GM21360 (cell line): Measurements from ENCODE around the gene PIK3R6.

Source experiments
- ATAC-seq: cut with Tn5 transposase; IDR thresholded peaks from one replicate; pipeline ENCODE4 v1.9.1; 2021; ENCODE audit warnings: mild to moderate bottlenecking, moderate library complexity; ENCODE audit not compliant: unreplicated experiment

PIK3R6 gene

DNA sequence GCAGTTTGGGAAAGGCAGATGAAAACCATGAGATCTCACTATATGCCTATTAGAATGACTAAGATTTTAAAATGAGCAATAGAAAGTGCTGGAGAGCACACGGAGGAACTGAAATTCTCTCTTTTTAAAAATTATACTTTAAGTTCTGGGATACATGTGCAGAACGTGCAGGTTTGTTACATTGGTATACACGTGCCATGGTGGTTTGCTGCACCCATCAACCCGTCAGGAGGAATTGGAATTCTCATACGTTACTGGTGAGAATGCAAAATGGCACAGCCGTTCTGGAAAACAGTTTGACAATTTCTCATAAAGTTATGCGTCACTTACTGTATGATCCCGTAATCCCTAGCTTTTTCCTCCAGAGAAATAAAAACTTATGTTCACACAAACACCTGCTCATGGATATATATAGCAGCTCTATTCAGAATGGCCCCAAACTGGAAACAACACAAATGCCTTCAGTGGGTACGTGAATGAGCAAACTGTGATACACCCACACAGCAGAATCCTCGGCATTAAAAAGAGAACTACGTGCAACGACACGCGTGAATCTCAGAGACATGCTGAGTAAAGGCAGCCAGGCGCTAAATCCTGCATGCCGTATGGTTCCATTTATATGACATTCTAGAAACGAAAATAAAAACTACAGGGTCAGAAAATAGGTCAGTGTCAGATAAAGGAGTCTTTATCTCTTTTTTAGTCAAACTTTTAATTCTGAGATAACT is 11.8 kb downstream of the PIK3R6 start:
- peak; percentile 44 for ATAC-seq

DNA sequence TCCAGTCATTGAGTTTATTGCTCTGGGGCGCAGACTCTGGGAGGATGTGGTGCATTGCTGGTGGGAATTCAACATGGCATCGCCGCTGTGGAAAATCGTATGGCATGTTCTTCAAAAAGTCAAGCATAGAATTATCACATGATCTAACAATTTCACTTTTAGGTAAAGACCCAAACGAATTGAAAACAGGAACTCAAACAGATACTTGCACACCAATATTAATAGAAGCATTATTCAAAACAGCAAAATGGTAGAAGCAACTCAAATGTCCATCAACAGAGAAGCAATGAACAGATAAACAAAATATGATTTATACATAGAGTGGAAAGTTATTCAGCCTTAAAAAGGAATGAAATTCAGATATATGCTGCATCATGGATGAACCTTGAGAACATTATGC is 15.9 kb downstream of the PIK3R6 start:
- ATAC-seq = no peak

DNA sequence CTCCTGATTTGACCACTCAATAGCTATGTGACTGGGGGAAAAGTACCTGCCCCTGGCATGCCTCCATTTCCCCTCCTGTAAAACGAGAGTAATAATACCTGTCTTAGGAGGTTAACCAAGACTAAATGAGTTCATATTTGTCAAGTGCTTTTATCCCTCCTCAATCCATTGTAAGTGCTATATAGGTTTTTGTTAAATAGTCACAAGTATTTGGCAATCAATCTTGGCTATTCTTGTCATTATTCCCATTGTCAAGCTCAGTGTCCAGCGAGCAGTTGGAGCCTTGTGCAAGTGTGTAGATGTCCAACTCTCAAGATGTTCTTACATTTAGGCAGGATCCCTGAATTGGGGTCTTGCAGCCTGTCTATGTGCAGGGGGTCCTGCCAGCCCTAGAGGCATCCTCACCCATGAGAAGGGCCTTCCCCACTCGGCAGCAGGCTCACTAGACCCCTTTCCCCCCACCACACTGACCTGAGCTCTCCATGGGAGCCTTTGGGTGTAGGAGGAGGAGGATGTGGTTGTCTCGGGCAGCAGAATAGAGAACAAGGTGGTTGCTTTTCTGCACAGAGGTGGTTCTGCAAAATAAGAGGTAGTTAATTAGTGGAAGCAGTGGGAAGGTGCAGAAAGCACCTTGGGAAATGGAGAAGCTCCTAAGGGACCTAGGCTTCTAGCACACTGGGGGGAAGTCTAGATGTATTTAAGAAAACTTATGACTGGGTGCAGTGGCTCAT is 18.0 kb downstream of the PIK3R6 start:
- no peak for ATAC-seq

- no peak for ATAC-seq
Observed at GRCh38 chr17:8847891-8848290, 19.6 kb downstream of the PIK3R6 start.

- no peak for ATAC-seq
Observed at GRCh38 chr17:8846768-8847211, 20.7 kb downstream of the PIK3R6 start.

DNA sequence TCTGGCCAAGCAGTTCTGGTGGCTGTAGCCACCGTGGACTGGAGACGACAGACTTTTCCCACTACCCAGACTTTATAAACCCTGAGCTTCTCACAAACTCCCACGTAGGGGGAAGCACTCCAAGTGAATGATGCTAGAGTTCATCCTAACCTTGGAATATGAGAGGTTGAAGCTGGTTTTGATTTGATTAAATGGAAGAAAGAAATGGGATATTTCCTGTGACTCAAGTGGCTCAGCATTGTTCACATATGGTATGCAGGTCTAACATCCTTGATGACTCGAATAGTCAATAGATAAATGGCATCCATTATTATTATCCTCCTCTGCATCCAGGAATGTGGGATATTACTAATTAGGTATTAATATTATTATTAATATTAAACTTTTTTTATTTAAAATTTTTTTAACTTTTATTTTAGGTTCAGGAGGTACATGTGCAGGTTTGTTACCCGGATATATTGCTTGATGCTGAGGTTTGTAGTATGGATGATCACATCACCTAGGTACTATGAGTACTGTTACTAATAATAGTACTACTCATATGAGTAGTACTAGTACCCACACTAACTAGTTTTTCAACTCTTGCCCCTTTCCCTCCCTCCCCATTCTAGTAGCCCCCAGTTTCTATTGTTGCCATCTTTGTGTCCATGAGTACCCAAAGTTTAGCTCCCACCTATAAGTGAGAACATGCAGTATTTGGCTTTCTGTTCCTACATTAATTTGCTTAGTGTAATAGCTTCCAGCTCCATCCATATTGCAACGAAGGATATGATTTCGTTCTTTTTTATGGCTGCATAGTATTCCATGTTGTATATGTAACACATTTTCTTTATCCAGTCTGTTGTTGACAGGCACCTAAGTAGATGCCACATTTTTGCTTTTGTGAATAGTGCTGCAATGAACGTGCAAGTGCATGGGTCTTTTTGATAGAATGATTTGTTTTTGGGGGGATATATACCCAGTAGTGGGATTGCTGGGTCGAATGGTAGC is 22.9 kb downstream of the PIK3R6 start:
- ATAC-seq = no peak

GRCh38 chr17:8843344-8843743 is 24.1 kb downstream of the PIK3R6 start:
- no peak for ATAC-seq

- no peak for ATAC-seq
Observed at GRCh38 chr17:8841844-8842243, 25.6 kb downstream of the PIK3R6 start.

DNA sequence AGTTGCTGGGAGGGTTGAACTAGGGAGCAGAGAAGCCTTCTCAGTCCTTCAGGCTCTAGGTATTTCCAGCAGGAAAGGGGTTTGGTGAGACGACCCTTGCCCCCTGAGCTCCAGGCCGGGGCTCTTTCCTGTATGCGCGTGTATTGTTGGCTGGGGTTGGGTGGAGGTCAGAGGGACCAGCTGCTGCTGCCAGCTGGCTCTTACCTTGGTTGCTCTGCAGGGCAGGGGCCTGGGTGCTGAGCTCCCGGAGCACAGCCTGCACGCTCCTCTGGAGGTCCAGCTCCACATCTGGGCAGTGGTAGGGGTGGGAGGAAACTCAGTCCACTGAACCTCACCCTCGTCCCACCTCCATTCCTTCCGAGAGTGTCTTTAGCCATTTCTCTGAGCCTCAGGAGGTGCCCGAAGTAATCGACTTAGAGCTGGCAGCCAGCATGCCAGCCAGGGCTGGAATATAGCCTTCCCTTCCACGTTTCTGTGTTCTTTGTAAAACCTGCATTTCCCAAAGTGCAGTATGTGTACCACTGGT is 28.0 kb downstream of the PIK3R6 start:
- no peak for ATAC-seq

GRCh38 chr17:8838551-8839095 is 28.9 kb downstream of the PIK3R6 start:
- no peak for ATAC-seq

DNA sequence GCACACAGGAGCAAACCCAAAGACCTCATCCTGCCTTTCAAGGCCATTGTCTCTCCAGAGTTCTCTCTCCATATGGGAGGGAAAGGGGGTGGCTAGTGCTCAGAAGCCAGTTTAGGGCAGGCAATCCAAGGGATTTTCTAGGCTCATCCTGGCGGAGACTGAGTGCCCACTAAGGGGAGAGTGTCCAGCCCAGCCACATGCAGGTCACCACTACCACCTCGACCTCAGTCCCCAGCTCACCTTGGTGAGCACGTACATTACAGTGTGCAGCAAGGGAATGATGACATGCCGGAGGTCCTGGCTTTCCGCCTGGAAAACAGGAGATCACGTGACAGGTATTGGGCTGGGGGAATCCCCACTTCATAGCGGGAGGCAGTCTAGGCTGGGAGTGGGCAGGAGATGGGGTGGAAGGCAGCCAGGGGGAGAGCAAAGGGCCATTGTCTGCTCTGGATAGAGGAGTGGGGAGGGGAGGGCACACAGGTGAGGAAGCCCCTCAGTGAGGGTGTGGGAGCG is 29.9 kb downstream of the PIK3R6 start:
- no peak for ATAC-seq

- no peak for ATAC-seq
Observed at GRCh38 chr17:8836821-8837562, 30.5 kb downstream of the PIK3R6 start.

DNA sequence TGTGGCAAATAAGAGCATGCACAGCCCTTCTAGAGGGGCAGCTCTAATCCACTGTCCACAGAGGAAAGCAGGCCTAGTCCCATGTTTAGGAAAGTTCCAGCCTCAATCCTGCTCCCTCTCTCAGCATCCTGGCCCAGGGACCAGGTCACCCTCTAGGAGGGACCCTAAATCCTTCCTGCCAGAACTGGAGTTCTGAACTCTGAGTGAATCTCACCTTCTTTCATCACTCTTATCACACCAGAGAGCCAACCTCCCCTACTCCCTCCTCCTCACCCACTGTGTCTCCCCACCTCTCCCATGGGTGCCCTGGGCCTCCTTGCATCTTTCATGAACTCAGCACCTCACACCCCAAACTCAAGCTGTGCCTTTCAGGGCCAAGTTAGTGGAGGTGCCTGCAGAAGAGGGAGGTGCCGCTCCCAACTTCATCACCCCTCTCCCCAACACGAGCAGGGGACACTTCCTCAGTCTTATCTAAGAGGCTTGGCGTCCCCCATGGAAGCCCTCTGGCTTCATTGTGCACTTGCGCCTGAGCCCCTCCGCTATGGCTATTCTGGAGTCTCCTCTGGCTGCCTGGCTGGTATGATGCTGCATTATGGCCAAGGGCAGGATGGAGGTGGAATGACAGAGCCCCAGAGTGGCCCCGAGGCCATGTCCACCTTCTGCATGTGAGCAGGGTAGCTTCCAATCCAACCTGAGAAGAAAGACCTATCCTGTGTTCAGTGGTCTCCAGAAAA is 31.7 kb downstream of the PIK3R6 start:
- ATAC-seq = no peak

DNA sequence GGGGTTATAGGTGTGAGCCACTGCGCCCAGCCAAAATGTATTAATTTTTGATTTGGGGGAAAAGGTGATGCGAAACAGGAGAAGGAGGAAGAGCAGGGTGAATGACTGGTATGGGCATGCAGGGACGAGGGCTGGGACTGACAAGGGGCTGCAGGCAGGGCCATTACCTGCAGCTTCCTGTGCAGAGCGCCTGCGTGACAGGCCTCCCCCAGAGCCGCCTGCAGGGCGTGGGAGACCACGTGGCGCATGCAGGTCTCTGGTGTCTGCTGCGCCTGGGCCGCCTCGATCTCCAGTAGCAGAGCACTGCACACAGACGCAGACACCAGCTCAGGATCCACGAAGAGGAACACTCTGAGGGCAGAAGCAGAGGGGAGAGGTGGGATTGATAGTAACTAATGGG is 32.4 kb downstream of the PIK3R6 start:
- ATAC-seq = no peak

DNA sequence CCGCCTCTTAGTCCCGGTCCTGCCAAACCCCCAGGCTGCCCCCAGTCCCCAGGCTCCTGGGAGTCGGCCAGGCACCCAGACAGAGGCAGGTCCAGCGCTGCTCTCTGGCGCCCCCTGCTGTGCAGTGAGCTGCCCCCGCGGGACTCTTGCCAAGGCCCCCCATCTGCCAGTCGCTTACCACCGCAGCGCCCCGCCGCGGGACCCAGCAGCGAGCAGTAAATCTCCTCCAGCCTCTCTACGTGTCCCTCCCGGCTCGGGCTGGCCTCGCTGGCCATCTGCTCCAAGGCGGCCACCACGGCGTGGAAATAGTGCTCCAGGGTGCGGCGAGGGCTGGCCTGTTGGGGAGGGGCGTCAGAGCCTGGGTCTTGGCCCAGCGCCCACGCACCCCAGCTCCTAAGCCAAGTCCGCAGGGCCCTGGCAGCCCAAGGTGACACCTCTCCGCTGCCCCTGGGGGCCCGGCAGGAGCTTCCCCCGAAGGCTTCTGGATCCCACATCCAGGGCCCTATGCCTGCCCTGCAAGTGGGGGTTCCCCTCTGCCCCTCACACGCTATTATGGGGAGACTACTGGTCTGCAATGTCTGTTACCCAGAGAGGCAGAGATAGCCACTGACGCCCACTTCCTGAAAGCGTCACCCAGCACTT is 34.6 kb downstream of the PIK3R6 start:
- no peak for ATAC-seq

DNA sequence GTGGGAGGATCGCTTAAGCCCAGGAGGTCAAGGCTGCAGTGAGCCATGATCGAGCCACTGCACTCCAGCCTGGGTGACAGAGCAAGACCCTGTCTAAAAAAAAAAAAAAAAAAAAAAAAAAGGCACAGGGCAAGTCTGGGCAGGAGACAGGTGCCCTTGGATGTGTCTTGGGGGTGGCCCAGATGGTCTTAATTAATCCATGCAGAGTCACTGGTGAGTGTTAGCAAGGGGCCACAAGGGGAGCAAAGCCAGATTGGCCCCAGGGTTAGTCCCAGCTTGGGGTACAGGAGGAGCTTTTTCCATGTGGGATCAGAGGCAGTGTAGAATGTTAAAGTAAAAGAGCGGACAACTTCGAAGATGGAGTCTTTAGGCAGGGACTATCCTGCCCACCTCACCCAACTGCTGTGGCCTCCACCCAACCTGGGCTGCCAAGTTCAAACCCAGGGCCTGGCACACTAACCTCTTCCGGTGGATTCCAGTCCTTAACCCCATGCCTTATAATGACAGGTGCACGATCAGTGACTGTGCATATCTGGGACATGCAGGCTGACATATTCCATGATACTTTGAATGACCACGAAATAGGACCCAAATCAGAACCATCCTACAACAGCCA is 36.1 kb downstream of the PIK3R6 start:
- no peak for ATAC-seq

DNA sequence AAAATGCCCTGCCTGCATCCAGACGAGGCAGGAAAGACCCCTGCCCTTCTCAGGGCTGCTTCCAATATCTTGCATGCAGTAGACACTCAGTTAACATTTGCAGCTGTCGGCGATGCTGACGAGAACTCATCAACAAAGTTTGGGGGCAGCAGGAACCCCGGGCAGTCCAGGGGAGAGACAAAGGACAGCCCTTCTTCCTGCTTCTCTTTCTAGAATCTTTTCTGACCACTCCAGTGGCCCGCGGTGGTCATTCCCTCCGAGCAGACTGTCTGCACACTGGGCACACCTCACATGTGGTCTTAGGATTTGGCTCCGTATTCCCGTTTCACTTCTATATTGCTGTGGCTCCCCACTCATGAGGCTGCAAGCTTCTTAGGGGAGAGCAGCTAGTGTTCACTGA is 37.3 kb downstream of the PIK3R6 start:
- no peak for ATAC-seq
